Immature natural killer cell (primary cell): ENCODE data around the gene YWHAG. TPM values are rescaled to one million over a fixed set of nuclear protein-coding genes. Genes with fewer than 3 reads are reported as not detected.
A peak's percentile ranks its signal among the peaks of the same experiment; 100 is the strongest.
"Not testable (repeated sequence)": the region's sequence is repeated elsewhere in the genome, so short reads cannot be mapped to it uniquely, and the experiment has no call there.

Source experiments
- DNase-seq, 3 donors: peaks; one replicate each; pipeline ENCODE4 v3.0.0; 2022; ENCODE audit warnings: mixed read lengths in 1 of 3
- H3K27ac Mint-ChIP-seq, 6 donors: one replicate each; pipeline ENCODE4 v1.8.0; 2020; ENCODE audit warnings: mixed read lengths in 6 of 6, mild to moderate bottlenecking in 5 of 6, inconsistent platforms in 4 of 6, moderate library complexity in 3 of 6
- H3K27me3 Mint-ChIP-seq, 3 donors: one replicate each; pipeline ENCODE4 v1.8.0; 2020 to 2021; ENCODE audit warnings: low read depth in 3 of 3, mild to moderate bottlenecking in 3 of 3, mixed read lengths in 3 of 3, moderate library complexity in 3 of 3, inconsistent platforms in 1 of 3
- H3K36me3 Mint-ChIP-seq, 3 donors: one replicate each; pipeline ENCODE4 v1.8.0; 2020; ENCODE audit warnings: mixed read lengths in 3 of 3, inconsistent platforms in 2 of 3, mild to moderate bottlenecking in 2 of 3
- H3K4me1 Mint-ChIP-seq, 2 donors: one replicate each; pipeline ENCODE4 v1.8.0; 2020; ENCODE audit warnings: inconsistent platforms in 2 of 2, mild to moderate bottlenecking in 2 of 2, mixed read lengths in 2 of 2, moderate library complexity in 1 of 2
- H3K4me3 Mint-ChIP-seq, 5 donors: one replicate each; pipeline ENCODE4 v1.8.0; 2020; ENCODE audit warnings: mild to moderate bottlenecking in 5 of 5, mixed read lengths in 5 of 5, inconsistent platforms in 3 of 5, moderate library complexity in 3 of 5
- H3K9me3 Mint-ChIP-seq, 6 donors: one replicate each; pipeline ENCODE4 v1.8.0; 2020; ENCODE audit warnings: mild to moderate bottlenecking in 6 of 6, mixed read lengths in 6 of 6, inconsistent platforms in 4 of 6, moderate library complexity in 3 of 6
- polyA plus RNA-seq, 3 donors: library from polyadenylated mRNA; unstranded; fragments of 300-500 nt; fragmentation: Illumina TruSeq; gene quantifications; one replicate each; pipeline ENCODE4 v1.2.3, GENCODE V29; 2021

The YWHAG gene
- polyA plus RNA-seq, 3 donors from 2014 or later, result 1.1 to 3.2 (median 1.4) TPM

DNA sequence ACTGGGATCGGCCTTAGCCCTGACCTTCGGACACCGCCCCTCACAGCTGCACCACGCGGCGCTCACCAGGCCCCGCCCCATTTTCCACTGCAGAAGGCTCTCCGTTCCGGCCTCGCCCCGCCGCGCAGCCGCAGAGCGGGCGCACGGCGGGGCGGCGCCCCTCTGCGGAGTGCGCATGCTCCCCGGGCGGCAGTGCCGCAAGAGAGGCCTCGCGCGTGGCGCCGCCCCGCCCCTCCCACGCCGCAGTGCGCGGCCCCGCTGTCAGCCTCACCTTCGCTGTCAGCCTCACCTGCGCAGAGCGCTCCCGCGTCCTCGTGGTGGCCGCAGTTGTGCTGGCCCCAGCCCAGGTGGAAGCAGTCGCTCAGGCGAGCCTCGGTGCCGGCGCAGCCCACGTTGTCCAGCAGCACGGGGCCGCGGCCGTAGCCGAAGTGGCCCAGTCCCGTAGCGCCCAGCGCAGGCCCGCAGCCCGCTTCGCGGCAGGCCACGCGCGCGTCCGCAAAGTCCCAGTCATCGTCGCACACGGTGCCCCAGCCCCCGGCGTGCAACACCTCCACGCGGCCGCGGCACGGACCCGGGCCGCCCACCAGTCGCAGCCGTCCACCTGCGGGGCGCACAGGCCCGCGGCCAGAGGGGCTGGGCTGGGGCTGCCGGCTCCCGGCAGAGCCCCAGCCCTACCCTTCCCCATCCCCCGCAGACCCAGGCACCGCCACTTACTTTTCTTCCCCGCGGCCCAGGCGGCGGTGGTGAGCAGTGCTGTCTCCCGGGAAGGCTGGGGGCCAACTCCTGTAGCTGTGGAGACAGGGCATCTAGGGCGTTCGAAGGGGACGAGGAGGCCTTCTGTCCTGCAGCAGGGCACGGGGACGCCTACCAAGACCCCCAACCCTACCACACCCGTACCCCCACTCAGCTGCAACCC is 34.6 kb upstream of the YWHAG start:
- Mint-ChIP-seq H3K36me3 (no peaks in the 10 kb centered on the region), H3K4me3 (peak overlapping the region; percentile 85 to 89 (median 87)), H3K4me1 (peaks cover 20 to 21% of the 10 kb centered on the region in 2 donors), H3K9me3 (no peaks in the 10 kb centered on the region), H3K27ac (peak overlapping the region; percentile 81 to 96 (median 89)), H3K27me3 (peaks cover 0 to 10% (median 3%) of the 10 kb centered on the region in 3 donors)
- peak; percentile 82 to 89 (median 86) for DNase-seq

DNA sequence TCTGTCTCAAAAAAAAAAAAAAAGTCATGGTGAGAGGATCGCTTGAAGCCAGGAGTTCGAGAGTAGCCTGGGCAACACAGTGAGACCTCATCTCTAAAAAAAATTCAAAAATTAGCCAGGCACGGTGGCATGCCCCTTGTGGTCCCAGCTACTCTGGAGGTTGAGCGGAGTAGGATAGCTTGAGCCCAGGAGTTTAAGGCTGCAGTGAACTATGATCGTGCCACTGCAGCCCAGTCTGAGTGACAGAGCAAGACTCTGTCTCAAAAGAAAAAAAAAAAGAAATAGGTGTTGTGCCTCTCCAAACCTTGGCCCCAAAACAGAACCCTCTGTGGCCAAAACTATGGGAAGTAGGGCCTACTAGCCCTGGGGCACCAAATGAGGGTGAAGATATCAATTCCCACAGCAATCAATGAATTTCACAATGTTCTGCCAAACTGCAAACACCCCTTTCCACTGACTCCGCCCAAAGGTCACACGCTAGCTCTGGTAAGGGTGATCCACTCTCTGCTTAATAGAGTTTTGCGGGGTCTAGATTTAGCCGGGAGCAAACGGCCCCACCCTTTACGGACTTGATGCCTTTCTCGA is 33.8 kb upstream of the YWHAG start:
- Mint-ChIP-seq H3K27me3 (peaks cover 0 to 10% (median 0%) of the 10 kb centered on the region in 3 donors), H3K9me3 (no peaks in the 10 kb centered on the region), H3K36me3 (no peaks in the 10 kb centered on the region), H3K4me3 (peak overlapping the region; percentile 85 to 89 (median 87)), H3K4me1 (peaks cover 14 to 17% of the 10 kb centered on the region in 2 donors), H3K27ac (peak overlapping the region; percentile 81 to 96 (median 89))
- DNase-seq, result no peak

DNA sequence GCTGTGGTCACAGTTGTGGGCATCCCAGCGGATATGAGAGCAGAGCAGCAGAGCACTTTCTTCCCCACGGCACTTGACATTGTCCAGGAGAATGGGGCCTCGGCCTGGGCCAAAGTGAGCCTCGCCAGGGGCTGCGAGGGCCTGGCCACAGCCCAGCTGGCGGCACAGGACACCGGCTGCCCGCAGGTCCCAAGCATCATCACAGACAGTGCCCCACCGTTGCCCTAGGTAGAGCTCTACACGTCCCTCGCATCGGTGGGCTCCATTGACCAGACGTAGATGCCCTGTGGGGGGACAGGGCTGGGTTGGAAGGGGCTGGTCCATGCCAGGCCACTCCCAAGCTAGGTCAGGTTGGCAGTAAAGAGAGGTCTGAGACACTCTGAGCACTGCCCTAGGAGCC is 31.3 kb upstream of the YWHAG start:
- no peak for DNase-seq
- H3K4me1 Mint-ChIP-seq, result peaks cover 8 to 10% of the 10 kb centered on the region in 2 donors
- no peak overlapping the region for H3K27ac Mint-ChIP-seq
- H3K4me3 Mint-ChIP-seq, result no peak overlapping the region
- no peaks in the 10 kb centered on the region for H3K9me3 Mint-ChIP-seq
- H3K36me3 Mint-ChIP-seq, result no peaks in the 10 kb centered on the region
- H3K27me3 Mint-ChIP-seq, result peaks cover 0 to 4% (median 0%) of the 10 kb centered on the region in 3 donors

DNA sequence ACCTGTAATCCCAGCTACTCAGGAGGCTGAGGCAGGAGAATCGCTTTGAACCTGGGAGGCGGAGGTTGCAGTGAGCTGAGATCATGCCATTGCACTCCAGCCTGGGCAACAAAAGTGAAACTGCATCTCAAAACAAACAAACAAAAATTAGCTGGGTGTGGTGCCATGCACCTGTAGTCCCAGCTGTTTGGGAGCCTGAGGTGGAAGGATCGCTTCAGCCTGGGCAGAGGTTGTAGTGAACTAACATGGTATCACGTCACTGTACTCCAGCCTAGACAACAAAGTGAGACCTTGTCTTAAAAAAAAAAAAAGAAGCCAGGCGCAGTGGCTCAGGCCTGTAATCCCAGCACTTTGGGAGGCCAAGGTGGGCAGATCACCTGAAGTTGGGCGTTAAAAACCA is 29.0 kb upstream of the YWHAG start:
- H3K4me3 Mint-ChIP-seq, H3K27me3 Mint-ChIP-seq, H3K27ac Mint-ChIP-seq: not testable (repeated sequence)

DNA sequence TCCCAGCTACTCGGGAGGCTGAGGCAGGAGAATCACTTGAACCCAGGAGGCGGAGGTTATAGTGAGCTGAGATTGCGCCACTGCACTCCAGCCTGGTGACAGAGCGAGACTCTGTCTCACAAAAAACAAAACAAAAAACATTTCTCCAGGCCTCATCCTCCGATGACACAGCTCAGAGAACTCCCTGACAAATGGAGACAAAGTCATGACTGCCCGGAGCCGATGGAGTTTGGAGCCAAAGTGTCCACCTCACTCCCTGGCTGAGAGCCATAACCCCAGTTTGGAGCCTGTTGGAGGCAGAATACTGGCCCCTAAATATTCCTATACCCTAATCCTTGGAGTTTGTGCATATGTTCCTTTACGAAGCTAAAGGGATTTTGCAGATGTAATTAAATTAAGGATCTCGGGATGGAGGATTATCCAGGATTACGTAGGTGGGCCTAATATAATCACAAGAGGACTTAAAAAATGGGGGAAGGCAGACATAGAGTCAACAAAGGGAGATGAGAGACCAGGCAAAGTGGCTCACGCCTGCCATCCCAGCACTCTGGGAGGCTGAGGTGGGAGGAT is 28.0 kb upstream of the YWHAG start:
- Mint-ChIP-seq H3K36me3 (no peaks in the 10 kb centered on the region), H3K4me3 (no peak overlapping the region)

More for the DNA sequence above, 29.0 kb upstream of the YWHAG start:
- H3K36me3 Mint-ChIP-seq, H3K4me1 Mint-ChIP-seq, DNase-seq, H3K9me3 Mint-ChIP-seq: not testable (repeated sequence)

DNA sequence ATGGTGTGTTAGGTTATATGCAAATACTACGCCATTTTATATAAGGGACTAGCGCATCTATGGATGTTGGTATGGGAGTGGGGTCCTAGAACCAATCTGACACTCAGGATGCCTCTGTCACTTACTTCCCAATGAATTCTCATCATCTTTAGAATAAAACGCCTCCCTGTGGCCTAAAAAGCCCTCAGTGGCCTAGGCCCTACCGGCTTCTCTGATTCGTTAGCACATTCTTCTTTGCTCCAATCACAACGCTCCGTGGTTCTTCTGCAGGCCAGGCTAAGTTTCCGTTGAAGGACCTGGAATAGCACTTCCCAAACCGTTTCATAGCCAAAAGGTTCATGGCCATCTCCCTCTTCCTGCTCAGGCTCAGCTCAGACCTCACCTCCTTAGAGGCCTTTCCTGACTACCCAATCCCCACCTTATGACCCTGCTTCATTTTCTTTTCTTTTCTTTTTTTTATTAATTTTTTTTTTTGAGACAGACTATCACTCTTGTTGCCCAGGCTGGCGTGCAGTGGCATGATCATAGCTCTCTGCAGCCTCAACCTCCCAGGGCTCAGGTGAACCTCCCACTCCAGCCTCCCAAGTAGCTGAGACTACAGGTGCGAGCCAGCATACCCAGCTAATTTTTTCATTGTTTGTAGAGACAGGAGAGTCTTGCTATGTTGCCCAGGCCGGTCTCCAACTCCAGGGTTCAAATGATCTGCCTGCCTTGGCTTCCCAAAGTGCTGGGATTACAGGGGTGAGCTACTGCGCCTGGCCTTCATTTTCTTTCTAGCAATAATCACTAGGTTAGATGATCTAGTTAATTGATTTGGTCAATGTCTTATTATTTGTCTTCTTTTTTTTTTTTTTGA is 24.5 kb upstream of the YWHAG start:
- no peak for DNase-seq
- Mint-ChIP-seq H3K27ac (peak overlapping the region in 1 of 6 donors; percentile 11), H3K9me3 (no peaks in the 10 kb centered on the region), H3K36me3 (no peaks in the 10 kb centered on the region), H3K27me3 (peaks cover 0 to 1% (median 0%) of the 10 kb centered on the region in 3 donors), H3K4me3 (no peak overlapping the region), H3K4me1 (peaks cover 4 to 7% of the 10 kb centered on the region in 2 donors)

More for the DNA sequence above, 28.0 kb upstream of the YWHAG start:
- H3K9me3 Mint-ChIP-seq, result no peaks in the 10 kb centered on the region
- peaks cover 0 to 1% (median 0%) of the 10 kb centered on the region in 3 donors for H3K27me3 Mint-ChIP-seq
- no peak overlapping the region for H3K27ac Mint-ChIP-seq
- no peaks in the 10 kb centered on the region for H3K4me1 Mint-ChIP-seq
- DNase-seq, result no peak

DNA sequence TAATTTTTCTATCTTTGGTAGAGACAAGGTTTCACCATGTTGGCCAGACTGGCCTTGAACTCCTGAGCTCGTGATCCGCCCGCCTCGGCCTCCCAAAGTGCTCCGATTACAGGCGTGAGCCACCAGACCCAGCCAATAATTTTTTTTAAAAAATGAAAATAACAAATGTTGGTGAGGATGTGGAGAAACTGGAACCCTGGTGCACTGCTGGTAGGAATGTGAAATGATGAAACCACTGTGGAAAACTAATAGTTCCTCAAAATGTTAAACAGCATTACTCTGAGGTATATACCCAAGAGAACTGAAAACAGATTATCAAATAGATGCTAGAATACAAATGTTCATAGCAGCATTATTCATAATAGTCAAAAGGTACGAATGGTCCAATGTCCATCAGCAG is 23.0 kb upstream of the YWHAG start:
- Mint-ChIP-seq H3K9me3 (no peaks in the 10 kb centered on the region), H3K27me3 (peaks cover 0 to 1% (median 0%) of the 10 kb centered on the region in 3 donors), H3K4me3 (no peak overlapping the region), H3K4me1 (peaks cover 4 to 7% of the 10 kb centered on the region in 2 donors), H3K36me3 (no peaks in the 10 kb centered on the region), H3K27ac (no peak overlapping the region)
- DNase-seq, result no peak

DNA sequence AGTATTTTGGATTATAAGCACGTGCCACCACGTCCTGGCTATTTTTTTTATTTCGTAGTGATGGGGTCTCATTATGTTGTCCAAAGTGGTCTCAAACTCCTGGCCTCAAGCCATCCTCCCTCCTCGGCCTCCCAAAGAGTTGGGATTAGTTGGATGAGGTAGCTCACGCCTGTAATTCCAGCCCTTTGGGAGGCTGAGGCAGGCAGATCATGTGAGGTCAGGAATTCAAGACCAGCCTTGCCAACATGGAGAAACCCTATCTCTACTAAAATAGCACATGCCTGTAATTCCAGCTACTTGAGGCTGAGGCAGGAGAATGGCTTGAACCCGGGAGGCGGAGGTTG is 21.8 kb upstream of the YWHAG start:
- no peaks in the 10 kb centered on the region for H3K9me3 Mint-ChIP-seq
- DNase-seq, result no peak
- H3K27me3 Mint-ChIP-seq, result peaks cover 0 to 1% (median 0%) of the 10 kb centered on the region in 3 donors
- H3K4me1 Mint-ChIP-seq, result peaks cover 4 to 7% of the 10 kb centered on the region in 2 donors
- H3K4me3 Mint-ChIP-seq, result peak overlapping the region; percentile 80 to 85 (median 83)
- peak overlapping the region in 4 of 6 donors; percentile 16 to 74 (median 32) for H3K27ac Mint-ChIP-seq
- no peaks in the 10 kb centered on the region for H3K36me3 Mint-ChIP-seq

DNA sequence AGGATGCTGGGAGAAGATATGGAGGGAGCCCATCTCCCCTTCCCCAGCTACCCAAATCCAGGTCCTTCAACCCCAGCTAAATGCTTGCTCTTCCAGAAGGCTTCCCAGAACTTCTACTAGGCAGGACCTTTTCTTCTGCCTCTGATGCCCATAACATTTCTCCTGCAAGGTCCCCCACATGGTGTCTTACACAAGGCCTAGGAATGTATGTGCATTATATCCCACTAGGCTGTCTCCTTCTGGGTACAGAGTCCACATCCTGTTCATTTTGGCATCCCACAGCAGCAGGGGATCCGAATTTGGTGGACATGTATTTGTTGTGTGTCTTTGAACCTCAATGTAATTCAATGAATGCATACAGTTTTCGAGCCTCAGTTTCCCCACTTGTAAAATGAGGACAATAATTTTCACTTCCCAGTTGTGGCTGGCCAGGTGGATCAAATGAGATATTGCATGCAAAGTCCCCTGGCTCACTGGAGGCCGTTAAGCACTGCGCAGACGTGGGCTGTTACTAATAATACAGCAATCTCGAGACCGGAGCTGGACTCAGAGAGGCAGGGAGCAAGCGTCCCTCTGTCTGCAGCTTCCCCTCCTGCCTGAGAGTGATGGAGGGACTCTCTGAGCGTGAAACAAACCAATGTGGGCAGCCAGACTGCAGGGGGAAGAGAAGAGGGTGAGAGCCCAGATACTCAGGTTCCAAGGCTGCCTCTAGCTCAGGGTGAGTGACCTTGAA is 18.6 kb upstream of the YWHAG start:
- Mint-ChIP-seq H3K36me3 (no peaks in the 10 kb centered on the region), H3K27ac (peak overlapping the region in 1 of 6 donors; percentile 34), H3K4me1 (peaks cover 4 to 7% of the 10 kb centered on the region in 2 donors), H3K27me3 (peaks cover 0 to 5% (median 4%) of the 10 kb centered on the region in 3 donors), H3K9me3 (no peaks in the 10 kb centered on the region), H3K4me3 (no peak overlapping the region)
- no peak for DNase-seq

DNA sequence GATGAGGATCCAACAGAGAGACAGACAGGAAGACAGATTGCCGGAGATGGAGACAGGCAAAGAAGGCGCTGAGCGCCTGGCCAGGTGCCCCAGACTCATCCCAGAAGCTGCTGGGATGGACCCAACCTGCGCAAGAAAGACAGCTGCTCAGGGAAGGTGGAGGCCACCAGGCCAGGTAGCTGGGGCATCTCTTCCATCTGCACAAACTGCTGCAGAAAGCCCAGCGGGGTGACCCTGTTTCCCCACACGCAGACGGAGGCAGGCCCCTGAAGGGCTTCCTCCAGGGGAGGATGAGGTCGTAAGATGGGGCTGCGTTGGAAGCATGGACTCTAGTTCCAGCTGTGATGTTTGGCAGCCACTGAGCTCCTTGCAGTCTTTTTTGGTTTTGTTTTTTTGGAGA is 16.5 kb upstream of the YWHAG start:
- no peak overlapping the region for H3K27ac Mint-ChIP-seq
- no peak overlapping the region for H3K4me3 Mint-ChIP-seq
- no peak for DNase-seq
- no peaks in the 10 kb centered on the region for H3K9me3 Mint-ChIP-seq
- peaks cover 3 to 4% of the 10 kb centered on the region in 2 donors for H3K4me1 Mint-ChIP-seq
- H3K36me3 Mint-ChIP-seq, result no peaks in the 10 kb centered on the region
- peaks cover 0 to 9% (median 5%) of the 10 kb centered on the region in 3 donors for H3K27me3 Mint-ChIP-seq

DNA sequence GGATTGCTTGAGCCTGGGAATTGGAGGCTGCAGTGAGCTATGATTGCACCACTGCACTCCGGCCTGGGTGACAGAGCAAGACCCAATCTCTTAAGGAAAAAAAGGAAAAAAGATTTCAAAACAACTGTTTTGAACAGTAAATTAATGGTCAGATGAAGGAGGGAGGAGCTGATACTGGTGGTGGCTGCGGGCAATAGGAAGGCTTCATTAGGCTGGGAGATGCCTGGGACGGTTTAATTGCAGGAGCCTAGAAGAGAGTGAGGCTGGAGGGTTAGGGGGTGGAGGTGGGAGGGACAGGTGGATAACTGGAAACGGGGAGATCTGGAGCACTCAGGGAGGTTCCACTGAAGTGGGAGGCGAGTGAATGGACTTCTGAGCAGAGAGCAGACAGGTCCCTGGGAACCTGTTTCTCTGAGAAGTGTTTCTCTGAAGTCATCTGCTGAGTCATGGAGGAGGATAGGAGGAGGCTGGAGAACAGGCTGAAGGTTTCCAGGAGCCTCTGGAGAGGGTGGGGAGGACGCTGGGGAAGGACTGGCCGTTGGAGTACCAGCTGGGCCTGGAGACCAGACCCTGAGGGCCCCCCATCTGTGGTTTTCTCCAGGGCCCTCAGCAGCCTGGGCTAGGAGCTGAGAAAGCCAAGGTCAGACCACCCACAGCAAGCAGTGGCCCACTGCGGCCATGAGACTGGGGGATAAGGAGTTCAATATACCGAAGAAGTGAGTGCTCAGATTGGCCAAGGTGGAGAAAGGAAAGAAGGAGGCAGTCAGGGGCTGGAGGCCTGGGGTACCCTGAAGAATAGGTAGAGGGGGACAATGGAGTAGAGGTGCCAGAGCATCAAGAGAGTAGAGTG is 14.4 kb upstream of the YWHAG start:
- H3K9me3 Mint-ChIP-seq, result no peaks in the 10 kb centered on the region
- DNase-seq, result no peak
- H3K27ac Mint-ChIP-seq, result no peak overlapping the region
- no peaks in the 10 kb centered on the region for H3K36me3 Mint-ChIP-seq
- peaks cover 0 to 12% (median 6%) of the 10 kb centered on the region in 3 donors for H3K27me3 Mint-ChIP-seq
- H3K4me3 Mint-ChIP-seq, result no peak overlapping the region
- H3K4me1 Mint-ChIP-seq, result no peaks in the 10 kb centered on the region

DNA sequence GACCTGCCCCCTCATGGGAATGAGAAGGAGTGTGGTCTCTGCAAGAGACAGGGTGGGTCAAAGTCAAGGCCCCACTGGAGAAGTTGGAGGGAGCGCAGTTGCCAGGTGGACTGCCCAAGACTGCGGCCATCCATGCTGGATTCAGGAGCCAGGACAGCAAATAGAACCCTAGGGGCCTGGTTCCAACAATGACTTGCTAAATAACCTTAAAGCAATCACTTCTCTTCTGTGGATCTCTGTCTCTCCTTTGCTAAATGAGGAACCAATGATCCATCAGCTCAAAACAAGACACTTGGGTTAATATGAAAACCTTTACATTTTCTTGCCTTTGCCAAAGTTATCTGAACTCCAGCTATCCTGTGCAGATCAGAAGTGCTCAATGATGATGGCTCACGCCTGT is 12.6 kb upstream of the YWHAG start:
- DNase-seq, result no peak
- Mint-ChIP-seq H3K9me3 (no peaks in the 10 kb centered on the region), H3K36me3 (no peaks in the 10 kb centered on the region), H3K27me3 (peaks cover 0 to 16% (median 6%) of the 10 kb centered on the region in 3 donors), H3K4me1 (no peaks in the 10 kb centered on the region), H3K27ac (no peak overlapping the region), H3K4me3 (no peak overlapping the region)
